ENCODE data around the gene PGAP2. TPM values are rescaled to one million over a fixed set of nuclear protein-coding genes. Genes with fewer than 3 reads are reported as not detected.

Gene PGAP2
- total RNA-seq, 2 donors from 2014 or later, result 26.6 to 33.5 TPM

- H3K4me3 ChIP-seq, result no peak overlapping the region
- 94% methylated on average over 3 of the region's 3 CpGs for WGBS
- TF ChIP-seq POLR2A (IDR thresholded peaks at IDR 0.05) (no peak), CTCF (IDR thresholded peaks at IDR 0.05) (no peak), POLR2AphosphoS5 (IDR thresholded peaks at IDR 0.05) (no peak)
Observed at GRCh38 chr11:3823303-3823702, 14.9 kb downstream of the PGAP2 start.

GRCh38 chr11:3823762-3824506 lies 15.6 kb downstream of the PGAP2 start:
- WGBS, result 94% methylated on average over 30 of the region's 30 CpGs
- DNase-seq (ENCODE audit: low spot score), result no peak
- intact Hi-C loops (cut with DNase I), result no loop called here
- Histone ChIP-seq H3K4me3 (no peak overlapping the region), H3K27ac (no peak overlapping the region), H3K4me1 (replicated peaks) (no peaks in the 10 kb centered on the region), H3K9me3 (no peaks in the 10 kb centered on the region), H3K27me3 (replicated peaks; ENCODE audit: insufficient read depth) (no peaks in the 10 kb centered on the region), H3K36me3 (peaks cover 0 to 6% of the 10 kb centered on the region in 2 donors)
- TF ChIP-seq POLR2AphosphoS5 (IDR thresholded peaks at IDR 0.05) (no peak), POLR2A (IDR thresholded peaks at IDR 0.05) (no peak), CTCF (IDR thresholded peaks at IDR 0.05) (no peak)

More at GRCh38 chr11:3823303-3823702, 14.9 kb downstream of the PGAP2 start:
- Histone ChIP-seq H3K27ac (no peak overlapping the region), H3K36me3 (peaks cover 0 to 6% of the 10 kb centered on the region in 2 donors), H3K9me3 (no peaks in the 10 kb centered on the region), H3K4me1 (replicated peaks) (no peaks in the 10 kb centered on the region), H3K27me3 (replicated peaks; ENCODE audit: insufficient read depth) (no peaks in the 10 kb centered on the region)
- intact Hi-C loops (cut with DNase I), result no loop called here
- no peak for DNase-seq (ENCODE audit: low spot score)

DNA sequence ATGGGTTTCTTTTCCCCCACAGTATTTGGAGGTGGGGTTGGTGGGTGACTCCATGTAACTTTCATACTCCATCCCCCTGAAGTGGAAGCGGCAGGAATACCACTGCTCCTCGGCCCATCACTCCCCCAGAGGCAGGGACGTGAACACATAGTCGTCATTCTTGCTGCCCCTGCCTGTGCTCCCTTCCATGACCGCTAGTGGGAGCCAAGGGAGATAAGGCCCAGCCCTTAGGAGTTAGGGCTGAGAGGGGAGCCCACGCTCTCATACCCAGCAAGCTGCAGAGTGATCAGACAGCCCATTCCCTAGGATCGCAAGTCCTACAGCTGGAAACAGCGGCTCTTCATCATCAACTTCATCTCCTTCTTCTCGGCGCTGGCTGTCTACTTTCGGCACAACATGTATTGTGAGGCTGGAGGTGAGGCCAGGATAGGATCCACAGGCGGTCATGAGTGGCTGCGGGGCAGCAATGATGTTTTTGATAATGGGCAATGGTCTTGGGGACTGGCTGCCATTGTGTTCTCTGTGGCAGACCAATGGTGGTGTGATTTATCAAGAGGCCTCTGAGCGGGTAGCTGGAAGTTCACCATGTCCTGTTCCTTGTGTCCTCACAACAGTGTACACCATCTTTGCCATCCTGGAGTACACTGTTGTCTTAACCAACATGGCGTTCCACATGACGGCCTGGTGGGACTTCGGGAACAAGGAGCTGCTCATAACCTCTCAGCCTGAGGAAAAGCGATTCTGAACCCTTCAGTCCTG lies 16.5 kb downstream of the PGAP2 start:
- no peaks in the 10 kb centered on the region for H3K9me3 ChIP-seq
- H3K4me3 ChIP-seq, result no peak overlapping the region
- WGBS, result 78% methylated on average over 18 of the region's 18 CpGs
- no peak for DNase-seq (ENCODE audit: low spot score)
- no peaks in the 10 kb centered on the region for H3K4me1 ChIP-seq (replicated peaks)
- H3K36me3 ChIP-seq, result peaks cover 0 to 6% of the 10 kb centered on the region in 2 donors
- no peaks in the 10 kb centered on the region for H3K27me3 ChIP-seq (replicated peaks; ENCODE audit: insufficient read depth)
- intact Hi-C loops (cut with DNase I), result no loop called here
- TF ChIP-seq POLR2A (IDR thresholded peaks at IDR 0.05), result no peak
- no peak for TF ChIP-seq POLR2AphosphoS5 (IDR thresholded peaks at IDR 0.05)
- TF ChIP-seq CTCF (IDR thresholded peaks at IDR 0.05), result peak in 2 of 4 experiments; percentile 42 to 59
- no peak overlapping the region for H3K27ac ChIP-seq

- H3K36me3 ChIP-seq, result peaks cover 0 to 6% of the 10 kb centered on the region in 2 donors
- no peak for DNase-seq (ENCODE audit: low spot score)
- no peaks in the 10 kb centered on the region for H3K27me3 ChIP-seq (replicated peaks; ENCODE audit: insufficient read depth)
- H3K27ac ChIP-seq, result no peak overlapping the region
- 69% methylated on average over 8 of the region's 8 CpGs for WGBS
- intact Hi-C loops (cut with DNase I), result no loop called here
- TF ChIP-seq POLR2A (IDR thresholded peaks at IDR 0.05), result no peak
- no peak for TF ChIP-seq POLR2AphosphoS5 (IDR thresholded peaks at IDR 0.05)
- no peak for TF ChIP-seq CTCF (IDR thresholded peaks at IDR 0.05)
- no peaks in the 10 kb centered on the region for H3K4me1 ChIP-seq (replicated peaks)
- H3K9me3 ChIP-seq, result no peaks in the 10 kb centered on the region
- no peak overlapping the region for H3K4me3 ChIP-seq
Observed at GRCh38 chr11:3825473-3826154, 17.3 kb downstream of the PGAP2 start.
